Endodermal cell (in vitro differentiated cells): ENCODE results near the gene CAMK2D. TPM values are rescaled to one million over a fixed set of nuclear protein-coding genes. Genes with fewer than 3 reads are reported as not detected.

Experiments used
- DNase-seq: peaks from one replicate; pipeline ENCODE4 v3.0.0-alpha.2; 2017
- H3K27ac ChIP-seq: 2 replicates; pipeline ENCODE4 v1.5.1; 2013; ENCODE audit warnings: mild to moderate bottlenecking, low read depth, low read length, moderate library complexity
- H3K27me3 ChIP-seq: 2 replicates; pipeline ENCODE4 v1.6.1; 2013; ENCODE audit warnings: mild to moderate bottlenecking, low read length, moderate library complexity; ENCODE audit not compliant: insufficient read depth, control insufficient read depth, poor library complexity, severe bottlenecking
- H3K36me3 ChIP-seq: 2 replicates; pipeline ENCODE4 v1.7.0; 2013; ENCODE audit warnings: mild to moderate bottlenecking, low read length, moderate library complexity; ENCODE audit not compliant: control insufficient read depth, insufficient read depth
- H3K4me1 ChIP-seq: one replicate; pipeline ENCODE4 v1.7.0; 2013; ENCODE audit warnings: low read length; ENCODE audit not compliant: control insufficient read depth, insufficient read depth
- H3K4me3 ChIP-seq: 2 replicates; pipeline ENCODE4 v1.5.1; 2013; ENCODE audit warnings: mild to moderate bottlenecking, low read length, moderate library complexity
- H3K9ac ChIP-seq: 2 replicates; pipeline ENCODE4 v1.6.1; 2013; ENCODE audit warnings: mild to moderate bottlenecking, low read length, moderate library complexity; ENCODE audit not compliant: poor library complexity, severe bottlenecking; ENCODE audit errors: extremely low read depth
- H3K9me3 ChIP-seq: 2 replicates; pipeline ENCODE4 v1.6.1; 2013; ENCODE audit warnings: mild to moderate bottlenecking, low read length, moderate library complexity; ENCODE audit not compliant: control insufficient read depth
- H3K27ac Mint-ChIP-seq: 2 replicates; pipeline ENCODE4 v1.8.0; 2020; ENCODE audit warnings: mixed read lengths
- H3K27me3 Mint-ChIP-seq: 2 replicates; pipeline ENCODE4 v1.8.0; 2021; ENCODE audit warnings: mild to moderate bottlenecking, mixed read lengths; ENCODE audit not compliant: insufficient read depth
- H3K36me3 Mint-ChIP-seq: 2 replicates; pipeline ENCODE4 v1.8.0; 2020; ENCODE audit warnings: low read depth, mixed read lengths
- H3K4me1 Mint-ChIP-seq: 2 replicates; pipeline ENCODE4 v1.8.0; 2020; ENCODE audit warnings: mixed read lengths
- H3K4me3 Mint-ChIP-seq: 2 replicates; pipeline ENCODE4 v1.8.0; 2020; ENCODE audit warnings: mild to moderate bottlenecking, moderate library complexity, mixed read lengths
- H3K9me3 Mint-ChIP-seq: 2 replicates; pipeline ENCODE4 v1.8.0; 2020; ENCODE audit warnings: mild to moderate bottlenecking, mixed read lengths
- WGBS, 2 experiments: methylation state at CpG; one replicate each; pipeline versions ENCODE4 v1.1.5 to v1.1.7; 2013; ENCODE audit warnings: missing lambda C conversion rate in 2 of 2, mixed read lengths in 1 of 2; ENCODE audit not compliant: insufficient coverage in 1 of 2, insufficient read length in 1 of 2; 5-methylcytosine and 5-hydroxymethylcytosine counted together
- total RNA-seq, 2 donors: library from RNA; stranded (reverse); fragmentation: NEBNext Ultra II Directional in 1 of 2; extraction: Animal tissue kit (Norgen Biotek cat#: 25700) in 1 of 2; gene quantifications; 2 replicates in 1 of 2; 3 replicates in 1 of 2; pipeline ENCODE4 v1.2.1, GENCODE V29; 2021
- TF ChIP-seq, protein P1 (sequence below): fragments of 200-600 bp; sonication (generic); conservative IDR thresholded peaks from 2 replicates; pipeline ENCODE4 v1.5.0; 2021; ENCODE audit warnings: antibody characterized with exemption, mild to moderate bottlenecking

Gene CAMK2D
- total RNA-seq, 2 donors from 2014 or later, result 91.1 to 120 TPM

DNA sequence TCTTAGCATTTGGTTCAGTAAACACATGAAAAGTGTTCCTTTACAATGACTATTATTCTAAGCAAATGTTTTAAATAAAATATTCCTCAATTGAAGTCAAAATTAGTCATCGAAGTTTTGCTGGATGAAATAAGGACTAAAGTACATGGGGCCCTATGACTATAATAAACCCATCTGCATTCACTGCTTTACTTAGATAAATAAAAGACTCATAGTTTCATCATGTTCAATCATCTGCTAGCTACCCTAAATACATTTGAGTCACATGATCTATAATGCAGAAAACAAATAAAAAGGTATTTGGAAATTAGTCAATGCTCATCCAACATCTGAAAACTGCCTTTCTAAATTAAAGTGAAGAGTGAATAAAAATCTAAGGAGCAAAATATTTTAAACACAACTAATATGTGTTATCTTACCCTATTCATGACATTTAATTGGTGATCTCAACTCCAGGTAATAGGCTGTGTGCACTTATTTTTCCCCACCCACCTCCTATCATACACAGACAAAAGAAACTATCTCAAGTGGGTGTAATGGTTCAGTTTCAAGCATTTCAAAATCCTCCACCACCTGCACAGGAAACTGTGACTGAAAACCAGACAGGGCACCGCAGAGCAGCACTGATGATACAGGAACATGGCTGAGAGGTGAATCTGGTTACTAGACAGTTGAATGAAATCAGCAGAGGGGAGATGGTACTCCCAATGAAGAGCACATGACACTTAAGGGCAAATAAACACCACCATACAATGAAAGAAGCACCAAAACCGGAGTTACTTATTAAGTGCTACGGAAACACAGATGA, 78.6 kb downstream of the CAMK2D start:
- Histone ChIP-seq H3K36me3 (peaks cover 32% of the 10 kb centered on the region), H3K9ac (no peak overlapping the region), H3K9me3 (peaks cover 10% of the 10 kb centered on the region), H3K4me1 (no peaks in the 10 kb centered on the region), H3K27me3 (no peaks in the 10 kb centered on the region), H3K4me3 (no peak overlapping the region), H3K27ac (no peak overlapping the region)
- Mint-ChIP-seq H3K9me3 (peaks cover 9% of the 10 kb centered on the region), H3K4me1 (peaks cover 19% of the 10 kb centered on the region), H3K27me3 (no peaks in the 10 kb centered on the region), H3K36me3 (peaks cover 38% of the 10 kb centered on the region), H3K27ac (no peak overlapping the region), H3K4me3 (no peak overlapping the region)
- no peak for DNase-seq
- WGBS, 2 experiments, result 97 to 100% methylated on average over 3 to 4 of the region's 4 CpGs
- TF ChIP-seq, protein P1, sequence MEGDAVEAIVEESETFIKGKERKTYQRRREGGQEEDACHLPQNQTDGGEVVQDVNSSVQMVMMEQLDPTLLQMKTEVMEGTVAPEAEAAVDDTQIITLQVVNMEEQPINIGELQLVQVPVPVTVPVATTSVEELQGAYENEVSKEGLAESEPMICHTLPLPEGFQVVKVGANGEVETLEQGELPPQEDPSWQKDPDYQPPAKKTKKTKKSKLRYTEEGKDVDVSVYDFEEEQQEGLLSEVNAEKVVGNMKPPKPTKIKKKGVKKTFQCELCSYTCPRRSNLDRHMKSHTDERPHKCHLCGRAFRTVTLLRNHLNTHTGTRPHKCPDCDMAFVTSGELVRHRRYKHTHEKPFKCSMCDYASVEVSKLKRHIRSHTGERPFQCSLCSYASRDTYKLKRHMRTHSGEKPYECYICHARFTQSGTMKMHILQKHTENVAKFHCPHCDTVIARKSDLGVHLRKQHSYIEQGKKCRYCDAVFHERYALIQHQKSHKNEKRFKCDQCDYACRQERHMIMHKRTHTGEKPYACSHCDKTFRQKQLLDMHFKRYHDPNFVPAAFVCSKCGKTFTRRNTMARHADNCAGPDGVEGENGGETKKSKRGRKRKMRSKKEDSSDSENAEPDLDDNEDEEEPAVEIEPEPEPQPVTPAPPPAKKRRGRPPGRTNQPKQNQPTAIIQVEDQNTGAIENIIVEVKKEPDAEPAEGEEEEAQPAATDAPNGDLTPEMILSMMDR, result no peak

DNA sequence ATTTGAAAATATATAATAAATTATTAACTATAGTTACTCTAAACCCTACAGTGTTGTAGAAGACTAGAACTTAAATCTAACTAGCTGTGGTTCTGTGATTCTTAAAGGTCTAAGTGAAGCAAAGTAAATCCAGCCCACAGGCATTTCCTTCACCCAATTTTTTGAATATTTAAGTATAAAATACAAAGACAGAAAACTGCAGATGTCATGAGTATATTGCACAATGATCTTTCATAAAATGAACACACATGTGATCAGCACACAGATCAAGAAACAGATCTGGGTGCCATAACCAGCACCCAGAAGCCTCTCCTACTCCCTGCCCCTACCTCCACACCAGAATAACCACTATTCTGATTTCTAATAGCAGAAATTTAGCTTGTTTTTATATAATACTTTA, 82.9 kb downstream of the CAMK2D start:
- no peak overlapping the region for H3K27ac ChIP-seq
- no peak overlapping the region for H3K4me3 ChIP-seq
- Mint-ChIP-seq H3K9me3 (peaks cover 9% of the 10 kb centered on the region), H3K27ac (no peak overlapping the region), H3K4me3 (no peak overlapping the region), H3K4me1 (peaks cover 37% of the 10 kb centered on the region), H3K27me3 (no peaks in the 10 kb centered on the region), H3K36me3 (peaks cover 30% of the 10 kb centered on the region)
- H3K9me3 ChIP-seq, result peaks cover 10% of the 10 kb centered on the region
- H3K9ac ChIP-seq, result no peak overlapping the region
- H3K36me3 ChIP-seq, result peaks cover 34% of the 10 kb centered on the region
- TF ChIP-seq, protein P1, result no peak
- H3K27me3 ChIP-seq, result no peaks in the 10 kb centered on the region
- DNase-seq, result no peak
- no peaks in the 10 kb centered on the region for H3K4me1 ChIP-seq

DNA sequence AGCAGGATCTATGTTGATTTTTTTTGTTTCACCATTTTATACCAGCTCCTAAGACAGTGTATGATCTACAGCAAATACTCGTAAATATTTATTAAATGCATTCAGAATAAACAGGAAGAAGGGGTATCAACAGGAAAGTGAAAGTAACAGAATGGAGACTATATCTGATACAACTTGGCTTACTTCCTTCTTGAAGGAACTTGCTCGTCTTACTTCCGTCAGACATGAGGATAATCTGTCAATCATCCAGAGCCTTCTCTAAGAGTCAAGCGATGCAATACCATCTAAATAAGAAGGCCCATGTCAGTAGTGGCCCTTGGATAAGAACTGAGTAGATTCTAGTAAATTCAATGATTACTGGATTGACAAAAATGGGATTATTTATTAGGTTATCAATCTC, 84.2 kb downstream of the CAMK2D start:
- no peak for DNase-seq
- 98% methylated on average over 4 of the region's 4 CpGs; no CpG with 5 or more reads in 1 of the 2 experiments for WGBS, 2 experiments
- Histone ChIP-seq H3K36me3 (peaks cover 34% of the 10 kb centered on the region), H3K27me3 (no peaks in the 10 kb centered on the region), H3K27ac (no peak overlapping the region), H3K4me3 (no peak overlapping the region), H3K9ac (no peak overlapping the region), H3K4me1 (peaks cover 9% of the 10 kb centered on the region), H3K9me3 (peaks cover 10% of the 10 kb centered on the region)
- Mint-ChIP-seq H3K27ac (no peak overlapping the region), H3K4me3 (no peak overlapping the region), H3K4me1 (peaks cover 46% of the 10 kb centered on the region), H3K27me3 (no peaks in the 10 kb centered on the region), H3K9me3 (peaks cover 9% of the 10 kb centered on the region), H3K36me3 (peaks cover 25% of the 10 kb centered on the region)
- TF ChIP-seq, protein P1, result no peak
